ENCODE data around the gene ZNF500.

ZNF500 gene

DNA sequence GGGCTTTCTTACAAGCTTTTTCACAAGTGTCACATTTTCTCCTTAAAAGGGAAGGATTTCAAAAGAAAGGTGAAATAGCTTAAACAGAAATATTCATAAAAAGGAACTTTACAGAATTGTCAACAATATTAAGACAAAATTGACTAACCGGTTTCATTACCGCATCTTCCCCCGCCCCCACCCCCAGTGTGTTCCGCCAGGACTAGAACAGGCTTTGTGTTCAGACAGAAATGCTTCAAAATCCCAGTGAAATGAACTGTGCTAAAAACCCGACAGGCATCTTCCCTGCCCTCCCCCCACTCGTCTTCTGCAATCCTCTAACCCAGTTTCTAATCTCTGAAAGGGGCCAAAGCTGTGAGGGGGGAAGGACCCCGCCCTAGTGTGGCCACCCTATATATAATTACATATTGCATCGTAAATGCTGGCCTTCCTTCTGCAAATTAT lies 36.5 kb upstream of the ZNF500 start:
- Histone ChIP-seq H3K9me3 (no peaks in the 10 kb centered on the region), H3K4me1 (peaks cover 45% of the 10 kb centered on the region), H3K27me3 (no peaks in the 10 kb centered on the region), H3K36me3 (peaks cover 58% of the 10 kb centered on the region), H3K4me2 (peak overlapping the region; percentile 100), H4K20me1 (peaks cover 22% of the 10 kb centered on the region; the same call in 1 of the 2 replicates), H3K4me3 (peak overlapping the region; percentile 87; the same call in 1 of the 2 replicates), H3K9ac (peak overlapping the region; percentile 82; the same call in 1 of the 2 replicates), H3K27ac (no peak overlapping the region)
- no peak for TF ChIP-seq Cebpa-rat (IDR thresholded peaks at IDR 0.05)

GRCh38 chr16:4802659-4803287 lies 35.8 kb upstream of the ZNF500 start:
- TF ChIP-seq Cebpa-rat (IDR thresholded peaks at IDR 0.05) = no peak
- Histone ChIP-seq H3K4me3 (peak overlapping the region; percentile 87), H3K4me2 (peak overlapping the region; percentile 100), H3K4me1 (peaks cover 47% of the 10 kb centered on the region), H4K20me1 (peaks cover 22% of the 10 kb centered on the region), H3K9me3 (no peaks in the 10 kb centered on the region), H3K9ac (peak overlapping the region; percentile 82), H3K36me3 (peaks cover 58% of the 10 kb centered on the region), H3K27me3 (no peaks in the 10 kb centered on the region), H3K27ac (peak overlapping the region; percentile 84)

DNA sequence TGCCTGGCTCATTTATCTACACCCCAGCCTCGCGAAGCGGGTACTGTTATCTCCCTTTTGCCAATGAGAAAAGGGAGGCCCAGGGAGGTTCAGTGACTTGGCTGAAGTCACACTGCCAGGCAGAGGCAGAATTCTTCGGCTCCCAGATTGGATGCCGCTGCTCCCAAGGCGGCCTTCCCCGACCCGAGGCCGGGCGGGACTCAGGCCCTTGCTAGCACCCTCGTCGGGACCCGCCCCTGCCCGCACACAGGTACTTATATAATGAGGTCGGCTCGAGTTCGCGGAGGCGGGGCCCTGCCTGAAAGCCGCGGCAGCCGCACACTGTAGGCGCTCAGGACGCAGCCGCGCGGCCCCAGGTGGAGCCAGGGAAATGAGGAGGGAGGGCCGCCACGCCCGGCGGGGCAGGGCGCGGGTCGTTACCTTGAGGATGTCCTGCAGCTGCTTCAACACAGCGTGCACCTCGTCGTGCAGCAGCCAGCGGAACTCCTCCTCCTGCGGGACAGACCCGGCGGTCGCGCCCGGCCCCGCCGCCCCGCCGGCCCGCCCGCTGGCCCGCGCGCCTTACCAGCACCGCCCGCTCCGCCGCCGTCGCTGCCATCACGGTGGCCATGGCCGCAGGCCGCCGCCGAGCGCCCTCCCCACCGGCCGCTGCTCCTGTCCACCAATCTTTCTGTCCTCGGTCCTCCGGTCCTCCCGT lies 35.1 kb upstream of the ZNF500 start, which contains the start of gene ROGDI:
Gene ROGDI (minus strand): TSS at position 672 of the 697 bp plus-strand sequence. CDS start 62 bp downstream, at position 610.
- peak within 1 kb of the TSS; percentile 84 for H3K27ac ChIP-seq
- H3K4me2 ChIP-seq = peak within 1 kb of the TSS; percentile 100
- H3K27me3 ChIP-seq = no peaks in the 10 kb centered on the region
- peak within 1 kb of the TSS; percentile 87 for H3K4me3 ChIP-seq
- H3K9ac ChIP-seq = peak within 1 kb of the TSS; percentile 82
- no peak for TF ChIP-seq Cebpa-rat (IDR thresholded peaks at IDR 0.05)
- peaks cover 22% of the 10 kb centered on the region for H4K20me1 ChIP-seq
- H3K4me1 ChIP-seq = peaks cover 47% of the 10 kb centered on the region
- peaks cover 57% of the 10 kb centered on the region for H3K36me3 ChIP-seq
- H3K9me3 ChIP-seq = no peaks in the 10 kb centered on the region

- Histone ChIP-seq H3K4me1 (peaks cover 52% of the 10 kb centered on the region), H3K27me3 (no peaks in the 10 kb centered on the region), H3K4me3 (peak overlapping the region; percentile 87), H3K27ac (peak overlapping the region; percentile 84), H4K20me1 (peaks cover 20% of the 10 kb centered on the region), H3K4me2 (peak overlapping the region; percentile 100), H3K36me3 (peaks cover 54% of the 10 kb centered on the region), H3K9me3 (no peaks in the 10 kb centered on the region), H3K9ac (peak overlapping the region; percentile 82)
- no peak for TF ChIP-seq Cebpa-rat (IDR thresholded peaks at IDR 0.05)
These were observed 34.3 kb upstream of the ZNF500 start for GRCh38 chr16:4801051-4801961.

DNA sequence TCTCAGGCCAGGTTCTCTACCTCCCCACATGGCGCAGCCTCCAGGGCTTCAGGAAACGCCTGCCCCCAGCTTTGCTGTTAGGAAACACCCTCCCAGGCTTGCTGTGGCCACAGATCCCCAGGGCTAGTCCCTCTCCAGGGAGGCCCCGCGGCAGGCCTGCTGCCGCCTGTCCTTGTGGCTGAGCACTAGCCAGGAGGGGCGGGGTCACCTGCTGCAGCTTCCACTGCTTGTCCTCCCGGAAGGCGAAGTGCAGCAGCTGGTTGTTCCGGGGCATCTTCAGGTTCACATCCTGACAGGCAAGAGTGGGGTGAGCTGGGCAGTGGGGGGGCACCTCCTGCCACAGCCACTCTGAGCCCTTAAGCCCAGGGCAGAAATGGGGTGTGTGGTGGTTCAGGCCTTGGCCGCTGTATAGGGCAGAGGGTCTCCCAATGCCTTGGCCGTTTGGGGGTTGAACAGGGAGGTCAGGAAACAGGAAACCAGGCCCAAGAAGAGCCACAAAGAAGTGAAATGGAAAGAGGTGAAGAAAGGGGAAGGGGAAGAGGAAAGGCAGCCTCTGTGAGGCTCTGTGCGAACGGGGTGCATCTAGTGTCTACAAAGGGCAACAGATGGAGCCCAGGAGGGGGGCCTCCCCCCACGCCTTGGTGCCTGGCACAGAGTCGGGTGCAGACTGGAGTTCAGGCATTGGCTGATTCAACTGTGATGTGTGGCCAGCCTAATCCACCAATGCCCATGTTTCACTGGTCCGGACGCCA lies 33.5 kb upstream of the ZNF500 start:
- peak overlapping the region; percentile 84 for H3K27ac ChIP-seq
- H3K4me3 ChIP-seq = peak overlapping the region; percentile 87

GRCh38 chr16:4799171-4799855 lies 32.4 kb upstream of the ZNF500 start:
- Histone ChIP-seq H3K9ac (peak overlapping the region; percentile 67; the same call in 1 of the 2 replicates), H3K4me1 (peaks cover 60% of the 10 kb centered on the region), H3K36me3 (peaks cover 34% of the 10 kb centered on the region), H3K4me3 (peak overlapping the region; percentile 87; the same call in 1 of the 2 replicates), H3K9me3 (no peaks in the 10 kb centered on the region), H4K20me1 (peaks cover 9% of the 10 kb centered on the region), H3K27ac (peak overlapping the region; percentile 84), H3K27me3 (no peaks in the 10 kb centered on the region), H3K4me2 (peak overlapping the region; percentile 100)
- TF ChIP-seq Cebpa-rat (IDR thresholded peaks at IDR 0.05) = no peak

More for the DNA sequence above, 33.5 kb upstream of the ZNF500 start:
- H3K4me2 ChIP-seq = peak overlapping the region; percentile 100
- H3K4me1 ChIP-seq = peaks cover 60% of the 10 kb centered on the region
- H3K36me3 ChIP-seq = peaks cover 46% of the 10 kb centered on the region
- no peaks in the 10 kb centered on the region for H3K27me3 ChIP-seq
- H4K20me1 ChIP-seq = peaks cover 14% of the 10 kb centered on the region
- H3K9me3 ChIP-seq = no peaks in the 10 kb centered on the region
- H3K9ac ChIP-seq = peak overlapping the region; percentile 82
- TF ChIP-seq Cebpa-rat (IDR thresholded peaks at IDR 0.05) = 0 out of 2 replicates have a peak, but pooled peaks have one; percentile 20

DNA sequence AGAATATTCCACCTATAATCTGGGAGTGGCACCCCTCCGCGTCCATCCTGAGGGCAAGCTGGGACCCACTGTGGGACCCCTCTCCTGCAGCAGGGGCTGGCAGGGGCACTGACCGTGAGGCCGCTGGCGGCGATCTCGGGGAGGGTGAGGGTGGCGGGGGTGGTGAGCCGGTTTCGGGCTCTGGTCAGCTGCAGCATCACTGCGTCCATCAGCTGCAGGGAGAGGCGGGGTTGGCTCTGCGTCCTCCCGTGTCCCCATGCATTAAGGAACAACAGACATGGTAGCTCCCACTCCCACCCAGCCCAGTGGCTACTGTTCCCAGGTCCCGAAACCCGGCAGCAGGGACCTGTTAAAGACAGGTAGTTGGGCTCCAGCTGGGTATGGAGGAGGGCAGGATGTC lies 31.5 kb upstream of the ZNF500 start:
- Histone ChIP-seq H3K4me3 (no peak overlapping the region), H3K9ac (no peak overlapping the region), H4K20me1 (peaks cover under 1% of the 10 kb centered on the region; the same call in 1 of the 2 replicates), H3K27me3 (no peaks in the 10 kb centered on the region), H3K36me3 (peaks cover 28% of the 10 kb centered on the region), H3K9me3 (no peaks in the 10 kb centered on the region), H3K4me2 (0 out of 2 replicates have a peak overlapping the region, but pooled peaks have one; percentile 100), H3K4me1 (peaks cover 54% of the 10 kb centered on the region), H3K27ac (no peak overlapping the region)
- TF ChIP-seq Cebpa-rat (IDR thresholded peaks at IDR 0.05) = no peak

GRCh38 chr16:4797805-4798252 lies 30.9 kb upstream of the ZNF500 start:
- no peak overlapping the region for H3K27ac ChIP-seq
- H3K9ac ChIP-seq = no peak overlapping the region
- peaks cover 50% of the 10 kb centered on the region for H3K4me1 ChIP-seq
- TF ChIP-seq Cebpa-rat (IDR thresholded peaks at IDR 0.05) = no peak
- no peaks in the 10 kb centered on the region for H3K9me3 ChIP-seq
- H3K4me3 ChIP-seq = no peak overlapping the region
- no peaks in the 10 kb centered on the region; the same call in 1 of the 2 replicates for H4K20me1 ChIP-seq
- peaks cover 28% of the 10 kb centered on the region for H3K36me3 ChIP-seq
- H3K4me2 ChIP-seq = no peak overlapping the region
- H3K27me3 ChIP-seq = no peaks in the 10 kb centered on the region
